SK-N-SH treated with all-trans-retinoic acid at 6 μM for 48 hours (cell line): ENCODE results near the gene YTHDC1.

Experiments used
- ATAC-seq: fragments of 200-7000 bp; cut with Tn5 transposase; 3 replicates; pipeline ENCODE4 v1.9.1; 2020; ENCODE audit warnings: mild to moderate bottlenecking, moderate library complexity
- ARNTL ChIP-seq: fragments of 450-650 bp; formaldehyde crosslinking; IDR thresholded peaks from 2 replicates; pipeline ENCODE4 v1.5.0; 2020; ENCODE audit warnings: low read depth, mild to moderate bottlenecking, moderate library complexity, borderline replicate concordance
- BACH2 ChIP-seq: fragments of 250-450 bp; sonication (Bioruptor Pico); IDR thresholded peaks from 2 replicates; pipeline ENCODE4 v1.9.0; 2021; ENCODE audit warnings: mild to moderate bottlenecking, borderline replicate concordance
- CREB5 ChIP-seq: fragments of 250-450 bp; sonication (Bioruptor Pico); IDR thresholded peaks from 2 replicates; pipeline ENCODE4 v1.5.1; 2020; ENCODE audit warnings: low read depth, mild to moderate bottlenecking, moderate library complexity
- CSDC2 ChIP-seq: fragments of 250-450 bp; sonication (Bioruptor Pico); IDR thresholded peaks from 2 replicates; pipeline ENCODE4 v1.5.0; 2020; ENCODE audit warnings: mild to moderate bottlenecking, moderate library complexity
- ESRRG ChIP-seq: fragments of 250-450 bp; sonication (Bioruptor Pico); IDR thresholded peaks from 2 replicates; pipeline ENCODE4 v1.6.1; 2021; ENCODE audit warnings: mild to moderate bottlenecking
- GLIS3 ChIP-seq: fragments of 250-450 bp; sonication (Bioruptor Pico); IDR thresholded peaks from 2 replicates; pipeline ENCODE4 v1.5.0; 2020; ENCODE audit warnings: mild to moderate bottlenecking, moderate library complexity
- ISL1 ChIP-seq: fragments of 250-450 bp; sonication (Bioruptor Pico); IDR thresholded peaks from 2 replicates; pipeline ENCODE4 v2.1.2; 2022; ENCODE audit warnings: mild to moderate bottlenecking, moderate library complexity
- OSR1 ChIP-seq: fragments of 250-450 bp; sonication (Bioruptor Pico); IDR thresholded peaks from 2 replicates; pipeline ENCODE4 v1.8.0; 2022; ENCODE audit warnings: moderate library complexity, mild to moderate bottlenecking, inconsistent platforms
- PATZ1 ChIP-seq: fragments of 250-450 bp; sonication (Bioruptor Pico); IDR thresholded peaks from 2 replicates; pipeline ENCODE4 v1.8.0; 2020; ENCODE audit warnings: mild to moderate bottlenecking, moderate library complexity, borderline replicate concordance
- POU6F1 ChIP-seq: fragments of 250-450 bp; sonication (Bioruptor Pico); IDR thresholded peaks from 2 replicates; pipeline ENCODE4 v1.8.0; 2021; ENCODE audit warnings: low read depth, mild to moderate bottlenecking, moderate library complexity, borderline replicate concordance
- PPARA ChIP-seq: fragments of 250-450 bp; sonication (Bioruptor Pico); IDR thresholded peaks from 2 replicates; pipeline ENCODE4 v1.5.0; 2020; ENCODE audit warnings: mild to moderate bottlenecking, borderline replicate concordance
- RARB ChIP-seq: fragments of 250-450 bp; sonication (Bioruptor Pico); IDR thresholded peaks from 2 replicates; pipeline ENCODE4 v1.8.0; 2021; ENCODE audit warnings: mild to moderate bottlenecking, moderate library complexity
- SNAI2 ChIP-seq: fragments of 250-450 bp; sonication (Bioruptor Pico); IDR thresholded peaks from 2 replicates; pipeline ENCODE4 v1.5.0; 2020; ENCODE audit warnings: mild to moderate bottlenecking, moderate library complexity
- TCF4 ChIP-seq: fragments of 250-450 bp; sonication (Bioruptor Pico); IDR thresholded peaks from 2 replicates; pipeline ENCODE4 v1.8.0; 2021; ENCODE audit warnings: mild to moderate bottlenecking, moderate library complexity, borderline replicate concordance
- TOX ChIP-seq: fragments of 250-450 bp; sonication (Bioruptor Pico); IDR thresholded peaks from 2 replicates; pipeline ENCODE4 v1.8.0; 2021; ENCODE audit warnings: mild to moderate bottlenecking, moderate library complexity, borderline replicate concordance
- TSHZ2 ChIP-seq: fragments of 250-450 bp; sonication (Bioruptor Pico); IDR thresholded peaks from 2 replicates; pipeline ENCODE4 v1.5.0; 2020; ENCODE audit warnings: mild to moderate bottlenecking, moderate library complexity
- ZC3H10 ChIP-seq: fragments of 250-450 bp; sonication (Bioruptor Pico); IDR thresholded peaks from 2 replicates; pipeline ENCODE4 v1.5.1; 2021; ENCODE audit warnings: mild to moderate bottlenecking, moderate library complexity
- ZFP3 ChIP-seq: fragments of 250-450 bp; sonication (Bioruptor Pico); IDR thresholded peaks from 2 replicates; pipeline ENCODE4 v1.5.0; 2020; ENCODE audit warnings: mild to moderate bottlenecking, moderate library complexity
- ZNF565 ChIP-seq: fragments of 450-650 bp; formaldehyde crosslinking; conservative IDR thresholded peaks from 2 replicates; pipeline ENCODE4 v1.5.0; 2020; ENCODE audit warnings: low read depth, mild to moderate bottlenecking, moderate library complexity
- ZNF70 ChIP-seq: fragments of 450-650 bp; formaldehyde crosslinking; IDR thresholded peaks from 2 replicates; pipeline ENCODE4 v1.5.0; 2020; ENCODE audit warnings: mild to moderate bottlenecking, moderate library complexity
- ZNF8 ChIP-seq: fragments of 450-650 bp; formaldehyde crosslinking; IDR thresholded peaks from 2 replicates; pipeline ENCODE4 v1.5.0; 2020; ENCODE audit warnings: mild to moderate bottlenecking, moderate library complexity

The YTHDC1 gene

GRCh38 chr4:68366600-68366999 is 16.7 kb upstream of the YTHDC1 start (continued):
- no peak for TF ChIP-seq TSHZ2 (CRISPR knock-in tag)

GRCh38 chr4:68365068-68365467 is 15.2 kb upstream of the YTHDC1 start:
- TF ChIP-seq ZNF565 (CRISPR knock-in tag): no peak
- no peak for TF ChIP-seq GLIS3
- no peak for TF ChIP-seq PATZ1 (CRISPR knock-in tag)
- no peak for TF ChIP-seq ISL1 (CRISPR knock-in tag)
- TF ChIP-seq POU6F1: no peak
- TF ChIP-seq CREB5 (CRISPR knock-in tag): no peak
- no peak for TF ChIP-seq ESRRG
- no peak for TF ChIP-seq ARNTL (CRISPR knock-in tag)
- TF ChIP-seq CSDC2: no peak
- TF ChIP-seq ZFP3 (CRISPR knock-in tag): no peak
- no peak for TF ChIP-seq ZNF8
- TF ChIP-seq ZC3H10 (CRISPR knock-in tag): no peak
- ATAC-seq: no peak

- TF ChIP-seq OSR1 (CRISPR knock-in tag): no peak
- TF ChIP-seq ESRRG: no peak
- TF ChIP-seq PATZ1 (CRISPR knock-in tag): no peak
- TF ChIP-seq RARB: no peak
- no peak for TF ChIP-seq POU6F1
- no peak for TF ChIP-seq TCF4 (CRISPR knock-in tag)
- no peak for TF ChIP-seq ARNTL (CRISPR knock-in tag)
- no peak for TF ChIP-seq GLIS3
- TF ChIP-seq PPARA (CRISPR knock-in tag): no peak
- no peak for TF ChIP-seq ZNF70 (CRISPR knock-in tag)
- TF ChIP-seq ZNF565 (CRISPR knock-in tag): no peak
- TF ChIP-seq ZFP3 (CRISPR knock-in tag): no peak
- TF ChIP-seq ZC3H10 (CRISPR knock-in tag): no peak
- no peak for TF ChIP-seq CREB5 (CRISPR knock-in tag)
- TF ChIP-seq ZNF8: no peak
- no peak for TF ChIP-seq SNAI2 (CRISPR knock-in tag)
- no peak for TF ChIP-seq TSHZ2 (CRISPR knock-in tag)
- no peak for TF ChIP-seq BACH2 (CRISPR knock-in tag)
- TF ChIP-seq TOX: no peak
- ATAC-seq: no peak
These were observed 11.3 kb upstream of the YTHDC1 start for GRCh38 chr4:68361146-68361589.
